ENCODE measurements around the gene NBEA. TPM values are rescaled to one million over a fixed set of nuclear protein-coding genes. Genes with fewer than 3 reads are reported as not detected.

The NBEA gene
- total and polyA plus RNA-seq, 2 experiments from 2014 or later: 2.6 to 12.3 TPM

DNA sequence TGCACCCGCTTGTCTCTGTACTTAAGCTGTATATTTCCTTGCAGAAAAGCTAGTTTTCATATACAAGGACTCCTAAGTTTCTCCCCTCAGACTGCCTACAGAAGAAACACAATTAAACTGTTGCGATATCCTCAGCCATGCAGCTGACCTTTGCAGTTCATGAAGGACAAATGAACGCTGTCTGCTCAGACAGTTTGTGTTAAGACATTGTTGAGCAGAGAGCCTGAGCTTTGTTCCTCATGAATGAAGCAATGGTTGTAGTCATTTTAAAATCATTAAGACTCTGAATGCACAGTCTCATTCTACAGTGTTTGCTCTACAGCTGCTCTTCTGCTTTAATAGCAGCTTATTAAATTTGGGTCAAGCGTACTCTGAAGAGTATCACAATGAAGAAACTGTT lies 557.6 kb downstream of the NBEA start:
- no peak overlapping the region for H3K4me2 ChIP-seq
- H3K27ac ChIP-seq: no peak overlapping the region
- H3K79me2 ChIP-seq: no peaks in the 10 kb centered on the region
- H4K20me1 ChIP-seq (ENCODE audit: insufficient read depth, poor library complexity, severe bottlenecking): no peaks in the 10 kb centered on the region
- H3K9me2 ChIP-seq (replicated peaks; ENCODE audit: insufficient read depth): no peaks in the 10 kb centered on the region
- H3K27me3 ChIP-seq: no peaks in the 10 kb centered on the region
- H3K36me3 ChIP-seq (replicated peaks; ENCODE audit: insufficient read depth, low read depth): no peaks in the 10 kb centered on the region
- H3K4me3 ChIP-seq: no peak overlapping the region
- no peaks in the 10 kb centered on the region for H3K9me3 ChIP-seq (ENCODE audit: low read depth)
- no peaks in the 10 kb centered on the region for H3K4me1 ChIP-seq (ENCODE audit: insufficient read depth)
- no peak for DNase-seq (ENCODE audit: low spot score)
- H2AFZ ChIP-seq: no peak overlapping the region
- TF ChIP-seq, protein P1, sequence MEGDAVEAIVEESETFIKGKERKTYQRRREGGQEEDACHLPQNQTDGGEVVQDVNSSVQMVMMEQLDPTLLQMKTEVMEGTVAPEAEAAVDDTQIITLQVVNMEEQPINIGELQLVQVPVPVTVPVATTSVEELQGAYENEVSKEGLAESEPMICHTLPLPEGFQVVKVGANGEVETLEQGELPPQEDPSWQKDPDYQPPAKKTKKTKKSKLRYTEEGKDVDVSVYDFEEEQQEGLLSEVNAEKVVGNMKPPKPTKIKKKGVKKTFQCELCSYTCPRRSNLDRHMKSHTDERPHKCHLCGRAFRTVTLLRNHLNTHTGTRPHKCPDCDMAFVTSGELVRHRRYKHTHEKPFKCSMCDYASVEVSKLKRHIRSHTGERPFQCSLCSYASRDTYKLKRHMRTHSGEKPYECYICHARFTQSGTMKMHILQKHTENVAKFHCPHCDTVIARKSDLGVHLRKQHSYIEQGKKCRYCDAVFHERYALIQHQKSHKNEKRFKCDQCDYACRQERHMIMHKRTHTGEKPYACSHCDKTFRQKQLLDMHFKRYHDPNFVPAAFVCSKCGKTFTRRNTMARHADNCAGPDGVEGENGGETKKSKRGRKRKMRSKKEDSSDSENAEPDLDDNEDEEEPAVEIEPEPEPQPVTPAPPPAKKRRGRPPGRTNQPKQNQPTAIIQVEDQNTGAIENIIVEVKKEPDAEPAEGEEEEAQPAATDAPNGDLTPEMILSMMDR (IDR thresholded peaks at IDR 0.05; ENCODE audit: poor library complexity): no peak
- TF ChIP-seq EZH2phosphoT487 (IDR thresholded peaks at IDR 0.05; ENCODE audit: low read depth, severe bottlenecking, unreplicated experiment): no peak
- 71% methylated on average over 4 of the region's 4 CpGs for WGBS (ENCODE audit: low lambda C conversion rate, missing lambda C conversion rate)

DNA sequence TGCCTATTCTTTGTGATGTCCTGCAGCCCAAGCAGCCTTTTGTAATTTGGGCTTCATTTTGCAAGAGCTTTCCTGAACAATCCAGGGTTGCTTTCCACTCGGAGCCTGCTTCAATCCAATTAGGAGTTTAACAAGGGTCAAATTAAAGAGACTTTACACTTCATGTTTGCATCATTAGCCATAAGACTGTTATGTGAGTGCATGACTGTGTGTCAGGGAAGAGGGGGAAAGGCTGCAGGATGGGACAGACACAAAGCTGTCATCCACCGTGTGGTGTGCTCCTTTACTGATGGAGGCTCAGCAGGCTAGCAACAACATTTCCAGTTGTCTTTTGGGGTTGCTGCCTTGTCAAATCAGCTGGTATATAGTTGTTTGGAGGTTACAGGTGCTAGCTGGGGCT lies 558.1 kb downstream of the NBEA start:
- H3K36me3 ChIP-seq (replicated peaks; ENCODE audit: insufficient read depth, low read depth): no peaks in the 10 kb centered on the region
- H3K4me1 ChIP-seq (ENCODE audit: insufficient read depth): no peaks in the 10 kb centered on the region
- TF ChIP-seq EZH2 (IDR thresholded peaks at IDR 0.05; ENCODE audit: borderline replicate concordance) (no peak), EZH2phosphoT487 (IDR thresholded peaks at IDR 0.05; ENCODE audit: low read depth, severe bottlenecking, unreplicated experiment) (no peak)
- TF ChIP-seq, protein P1 (IDR thresholded peaks at IDR 0.05; ENCODE audit: poor library complexity): no peak
- DNase-seq (ENCODE audit: low spot score): no peak
- H3K9me2 ChIP-seq (replicated peaks; ENCODE audit: insufficient read depth): no peaks in the 10 kb centered on the region
- H3K4me2 ChIP-seq: no peak overlapping the region
- H3K4me3 ChIP-seq: no peak overlapping the region
- no peak overlapping the region for H2AFZ ChIP-seq
- H3K27ac ChIP-seq: no peak overlapping the region
- no peaks in the 10 kb centered on the region for H3K9me3 ChIP-seq (ENCODE audit: low read depth)
- no peaks in the 10 kb centered on the region for H3K27me3 ChIP-seq
- H4K20me1 ChIP-seq (ENCODE audit: insufficient read depth, poor library complexity, severe bottlenecking): no peaks in the 10 kb centered on the region
- H3K79me2 ChIP-seq: no peaks in the 10 kb centered on the region
- WGBS (ENCODE audit: low lambda C conversion rate, missing lambda C conversion rate): 64% methylated on average over 2 of the region's 2 CpGs

DNA sequence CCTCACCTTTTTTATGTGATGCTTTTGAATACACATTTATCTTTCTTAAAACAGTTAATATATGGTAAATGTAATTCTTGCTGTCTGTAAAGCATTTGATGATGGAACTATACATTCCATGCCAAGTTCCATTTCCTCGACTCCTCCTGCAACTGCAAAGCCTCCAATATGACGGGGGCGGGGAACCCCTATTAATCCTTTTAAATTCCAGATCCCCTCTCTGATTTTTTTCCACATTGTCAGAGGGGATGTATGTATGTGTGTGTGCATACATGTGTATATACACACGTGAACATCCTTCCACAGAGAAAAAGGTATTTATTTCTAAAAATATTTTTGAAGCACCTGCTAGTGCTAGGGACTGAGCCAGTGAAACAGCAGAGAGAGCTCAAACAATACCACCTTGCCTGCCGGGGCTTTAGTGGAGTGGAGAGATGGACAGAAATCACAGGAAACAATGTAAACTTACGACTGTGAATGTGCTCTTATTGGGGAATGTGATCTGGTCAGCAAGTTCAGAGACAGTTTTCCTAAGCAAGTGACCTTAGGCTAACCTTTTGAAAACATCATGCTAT lies 559.7 kb downstream of the NBEA start:
- H3K79me2 ChIP-seq: no peaks in the 10 kb centered on the region
- no peaks in the 10 kb centered on the region for H3K36me3 ChIP-seq (replicated peaks; ENCODE audit: insufficient read depth, low read depth)
- H3K4me1 ChIP-seq (ENCODE audit: insufficient read depth): no peaks in the 10 kb centered on the region
- TF ChIP-seq EZH2phosphoT487 (IDR thresholded peaks at IDR 0.05; ENCODE audit: low read depth, severe bottlenecking, unreplicated experiment): no peak
- TF ChIP-seq, protein P1 (IDR thresholded peaks at IDR 0.05; ENCODE audit: poor library complexity): no peak
- TF ChIP-seq EZH2 (IDR thresholded peaks at IDR 0.05; ENCODE audit: borderline replicate concordance): no peak
- no peak for DNase-seq (ENCODE audit: low spot score)
- no peaks in the 10 kb centered on the region for H4K20me1 ChIP-seq (ENCODE audit: insufficient read depth, poor library complexity, severe bottlenecking)
- H2AFZ ChIP-seq: no peak overlapping the region
- no peaks in the 10 kb centered on the region for H3K27me3 ChIP-seq
- H3K27ac ChIP-seq: no peak overlapping the region
- H3K9me3 ChIP-seq (ENCODE audit: low read depth): no peaks in the 10 kb centered on the region
- no peak overlapping the region for H3K4me3 ChIP-seq
- no peaks in the 10 kb centered on the region for H3K9me2 ChIP-seq (replicated peaks; ENCODE audit: insufficient read depth)
- WGBS (ENCODE audit: low lambda C conversion rate, missing lambda C conversion rate): 52% methylated on average over 6 of the region's 6 CpGs
- no peak overlapping the region for H3K4me2 ChIP-seq

DNA sequence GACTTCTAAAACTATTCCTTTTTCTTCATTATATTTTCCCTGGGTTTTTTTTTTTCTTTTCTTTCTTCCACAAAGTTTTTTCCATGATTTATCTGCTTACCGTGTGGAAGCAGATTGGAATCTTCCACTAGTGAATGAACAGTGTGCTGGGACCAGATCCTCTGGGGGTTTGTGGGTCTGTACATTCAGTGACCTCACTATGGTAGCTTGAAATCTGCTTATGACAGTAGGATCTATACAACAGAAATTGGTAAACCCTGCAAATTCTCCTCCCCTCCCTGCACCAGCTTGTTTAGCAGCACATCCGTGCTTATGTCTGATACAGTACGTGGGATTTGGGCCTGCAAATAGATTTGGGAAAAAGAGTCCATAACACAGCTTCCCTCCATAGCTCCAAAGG lies 560.4 kb downstream of the NBEA start:
- H3K4me2 ChIP-seq: no peak overlapping the region
- no peak for DNase-seq (ENCODE audit: low spot score)
- H4K20me1 ChIP-seq (ENCODE audit: insufficient read depth, poor library complexity, severe bottlenecking): no peaks in the 10 kb centered on the region
- TF ChIP-seq, protein P1 (IDR thresholded peaks at IDR 0.05; ENCODE audit: poor library complexity): no peak
- H3K27me3 ChIP-seq: no peaks in the 10 kb centered on the region
- H3K79me2 ChIP-seq: no peaks in the 10 kb centered on the region
- H2AFZ ChIP-seq: no peak overlapping the region
- H3K27ac ChIP-seq: no peak overlapping the region
- no peaks in the 10 kb centered on the region for H3K9me2 ChIP-seq (replicated peaks; ENCODE audit: insufficient read depth)
- H3K9me3 ChIP-seq (ENCODE audit: low read depth): no peaks in the 10 kb centered on the region
- WGBS (ENCODE audit: low lambda C conversion rate, missing lambda C conversion rate): 62% methylated on average over 3 of the region's 3 CpGs
- H3K4me3 ChIP-seq: no peak overlapping the region
- H3K4me1 ChIP-seq (ENCODE audit: insufficient read depth): no peaks in the 10 kb centered on the region
- H3K36me3 ChIP-seq (replicated peaks; ENCODE audit: insufficient read depth, low read depth): no peaks in the 10 kb centered on the region

Data from hepatocyte (in vitro differentiated cells).